Stimulated activated CD4-positive, alpha-beta T cell treated with anti-CD3 and anti-CD28 coated beads, Interleukin-12 subunit alpha, Interleukin-12 subunit beta, amount 100 ng/mL, for 4 hours (primary cell): Measurements from ENCODE around the gene GBA2.

Experiments
- DNase-seq: peaks from one replicate; pipeline ENCODE4 v3.0.0-alpha.2; 2020

GBA2 gene

DNA sequence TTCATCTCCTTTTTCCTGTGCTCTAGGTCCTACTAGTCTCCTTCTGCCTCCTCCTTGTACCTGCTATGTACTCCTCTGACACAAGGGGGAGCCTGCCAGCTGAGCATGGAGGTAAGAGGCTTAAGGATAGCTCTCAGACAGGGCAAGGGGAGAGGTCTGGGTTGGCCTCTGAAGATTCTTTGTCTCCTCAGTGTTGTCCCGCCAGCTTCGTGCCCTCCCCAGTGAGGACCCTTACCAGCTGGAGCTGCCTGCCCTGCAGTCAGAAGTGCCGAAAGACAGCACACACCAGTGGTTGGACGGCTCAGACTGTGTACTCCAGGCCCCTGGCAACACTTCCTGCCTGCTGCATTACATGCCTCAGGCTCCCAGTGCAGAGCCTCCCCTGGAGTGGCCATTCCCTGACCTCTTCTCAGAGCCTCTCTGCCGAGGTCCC lies 12.8 kb downstream of the GBA2 start:
- DNase-seq: peak; percentile 51

DNA sequence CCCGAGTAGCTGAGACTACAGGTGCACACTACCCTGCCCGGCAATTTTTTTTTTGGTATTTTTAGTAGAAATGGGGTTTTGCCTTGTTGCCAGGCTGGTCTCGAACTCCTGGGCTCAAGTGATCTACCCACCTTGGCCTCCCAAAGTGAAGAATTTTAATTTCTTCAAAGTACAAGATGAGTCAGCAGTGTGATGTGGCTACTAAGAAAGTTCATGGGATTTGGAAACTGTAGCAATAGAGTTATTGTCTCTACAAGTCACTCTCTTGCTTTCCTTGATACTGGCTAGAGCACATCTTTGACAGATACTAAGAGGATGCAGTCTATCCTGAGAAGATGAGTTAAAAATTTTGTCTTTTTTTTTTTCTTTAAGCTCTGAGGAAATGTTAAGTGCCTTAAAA lies 14.9 kb downstream of the GBA2 start:
- no peak for DNase-seq

DNA sequence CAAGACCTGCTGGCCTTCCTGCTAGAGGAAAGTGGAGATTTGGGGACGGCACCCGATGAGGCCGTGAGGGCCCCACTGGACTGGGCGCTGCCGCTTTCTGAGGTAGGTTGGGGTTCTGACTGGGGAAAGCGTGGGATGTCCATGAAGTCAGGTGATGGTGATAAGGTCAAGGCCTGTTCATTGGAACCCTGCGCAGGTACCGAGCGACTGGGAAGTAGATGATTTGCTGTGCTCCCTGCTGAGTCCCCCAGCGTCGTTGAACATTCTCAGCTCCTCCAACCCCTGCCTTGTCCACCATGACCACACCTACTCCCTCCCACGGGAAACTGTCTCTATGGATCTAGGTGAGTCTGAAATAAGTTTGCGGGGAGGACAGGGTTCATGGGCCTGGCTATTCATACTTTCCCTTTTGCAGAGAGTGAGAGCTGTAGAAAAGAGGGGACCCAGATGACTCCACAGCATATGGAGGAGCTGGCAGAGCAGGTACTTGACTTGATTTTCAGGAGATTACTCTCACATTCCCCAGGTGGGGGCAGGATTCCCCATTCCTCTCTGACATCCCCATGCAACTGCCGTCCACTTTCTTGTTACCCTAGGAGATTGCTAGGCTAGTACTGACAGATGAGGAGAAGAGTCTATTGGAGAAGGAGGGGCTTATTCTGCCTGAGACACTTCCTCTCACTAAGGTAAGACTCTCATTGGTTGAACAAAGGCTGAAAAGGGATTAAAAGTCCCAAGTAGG lies 16.1 kb downstream of the GBA2 start:
- peak; percentile 16 for DNase-seq

DNA sequence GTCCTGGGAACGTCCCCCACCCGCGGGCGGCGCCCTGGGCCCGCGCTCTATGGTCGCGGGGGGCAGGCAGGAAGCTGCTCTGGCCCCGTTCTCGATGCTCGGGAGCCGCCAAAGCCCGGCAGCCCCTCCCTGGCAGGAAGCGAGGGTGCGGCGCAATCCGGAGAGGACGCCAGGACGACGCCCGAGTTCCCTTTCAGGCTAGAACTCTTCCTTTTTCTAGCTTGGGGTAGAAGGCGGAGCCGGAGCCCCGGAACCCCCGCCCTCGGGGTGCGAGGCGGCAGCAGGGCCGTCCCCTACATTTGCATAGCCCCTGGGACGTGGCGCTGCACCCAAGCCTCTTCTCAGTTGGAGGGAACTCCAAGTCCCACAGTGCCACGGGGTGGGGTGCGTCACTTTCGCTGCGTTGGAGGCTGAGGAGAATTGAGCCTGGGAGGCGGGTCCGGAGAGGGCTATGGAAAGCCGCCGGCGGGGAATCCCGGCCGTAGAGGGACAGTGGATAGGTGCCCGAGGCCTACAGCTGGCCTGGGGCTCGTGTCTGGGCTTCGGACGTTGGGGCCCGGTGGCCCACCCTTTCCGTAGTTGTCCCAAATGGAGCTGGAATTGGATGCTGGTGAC lies 16.7 kb downstream of the GBA2 start, which contains the start of the genes CREB3 and TLN1:
Gene CREB3, plus strand, starts transcription at position 482 of the 615 bp plus-strand sequence. Its CDS starts 107 bp downstream, at position 589.
Gene TLN1, minus strand, starts transcription at position 11 of the 615 bp plus-strand sequence. CDS start 6,501 bp downstream, outside the sequence.
- DNase-seq: peak; percentile 92

DNA sequence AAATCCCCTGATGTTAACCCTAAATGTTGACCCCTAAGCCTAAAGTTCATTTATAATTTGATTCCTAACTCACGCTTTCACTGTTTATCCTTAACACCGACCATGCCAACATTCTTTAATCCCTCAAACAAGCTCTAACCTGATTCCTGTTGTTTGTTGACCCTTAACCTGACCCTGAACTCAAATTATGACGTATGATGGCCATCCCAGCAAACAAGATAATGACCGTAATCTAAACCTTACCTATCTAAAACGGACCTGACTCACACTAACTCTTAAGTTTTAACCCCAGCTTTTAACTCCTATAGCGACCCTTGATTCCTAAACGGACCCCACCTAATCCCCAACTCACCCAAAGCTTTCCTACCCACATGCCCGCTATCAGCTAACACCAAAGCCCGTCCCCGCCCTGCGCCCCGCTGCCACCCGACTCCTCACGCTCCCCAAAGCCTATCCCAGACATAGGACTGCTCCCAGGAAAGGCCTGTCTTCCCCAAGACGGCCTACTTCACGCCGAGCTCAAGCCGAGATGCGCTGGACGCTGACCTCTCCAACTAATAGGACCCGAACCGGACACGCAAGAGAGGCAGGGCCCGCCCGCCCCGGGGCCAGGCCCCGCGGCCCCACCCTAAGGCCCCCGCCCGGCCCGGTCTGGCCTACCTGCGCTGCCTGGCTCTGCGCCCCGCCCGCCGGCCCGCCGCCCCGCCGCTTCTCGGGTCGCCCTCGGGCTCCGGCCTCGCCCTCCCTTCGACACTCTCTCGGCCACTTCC lies 17.4 kb downstream of the GBA2 start:
- no peak for DNase-seq

DNA sequence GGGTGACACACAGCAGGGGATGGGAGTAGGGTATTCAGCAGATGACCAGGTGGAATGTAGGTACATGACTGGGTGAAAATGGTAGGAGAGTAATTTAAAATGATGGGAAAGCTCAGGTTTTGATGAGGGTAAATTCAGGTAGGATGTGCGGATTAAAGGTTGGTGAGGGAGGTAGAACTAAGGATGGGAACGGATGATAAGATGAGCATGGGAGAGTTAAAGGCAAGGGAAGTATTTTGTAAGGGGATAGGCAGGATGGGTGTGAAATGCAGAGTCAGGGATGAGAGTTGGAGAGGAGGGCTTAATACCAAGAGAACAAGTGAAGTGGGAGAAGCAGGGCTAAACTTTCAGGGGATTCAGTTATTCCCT lies 18.6 kb downstream of the GBA2 start:
- DNase-seq: no peak

DNA sequence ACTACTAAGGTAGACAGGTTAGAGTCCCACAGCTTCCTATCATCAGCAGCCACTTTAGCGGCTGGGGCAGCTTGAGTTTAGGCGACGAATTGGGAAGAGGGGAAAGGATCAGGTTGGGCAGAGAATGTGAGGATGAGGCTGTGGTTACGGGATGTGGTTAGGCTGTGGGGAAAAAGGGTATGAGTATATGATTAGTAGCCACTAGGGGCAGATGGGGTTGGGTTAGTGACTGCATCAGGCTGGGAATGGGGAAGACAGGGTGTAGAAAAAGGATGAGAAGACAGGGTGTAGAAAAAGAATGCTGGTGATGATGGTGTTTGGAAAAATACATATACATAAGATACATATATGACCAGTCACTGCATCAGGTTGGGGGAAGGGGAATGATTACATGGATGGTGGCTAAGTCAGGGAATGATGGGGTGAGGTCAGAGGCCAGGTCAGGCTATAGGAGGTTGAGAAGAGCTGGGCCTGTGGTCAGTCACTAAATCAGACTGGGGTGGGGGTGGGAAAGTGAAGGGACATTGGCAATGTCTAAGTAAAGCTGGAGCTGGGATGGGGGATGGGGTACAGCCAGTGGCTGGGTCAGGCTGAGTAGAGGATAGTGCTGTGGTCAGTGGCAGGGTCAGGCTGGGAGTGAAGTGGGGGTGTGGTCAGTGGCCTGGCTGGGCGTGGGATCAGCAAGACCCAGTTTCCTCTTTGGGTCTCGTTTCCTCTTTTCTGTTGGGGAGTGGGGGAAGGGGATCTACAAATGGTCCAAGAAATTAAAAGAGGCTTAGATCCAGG lies 19.1 kb downstream of the GBA2 start:
- DNase-seq: peak; percentile 7

DNA sequence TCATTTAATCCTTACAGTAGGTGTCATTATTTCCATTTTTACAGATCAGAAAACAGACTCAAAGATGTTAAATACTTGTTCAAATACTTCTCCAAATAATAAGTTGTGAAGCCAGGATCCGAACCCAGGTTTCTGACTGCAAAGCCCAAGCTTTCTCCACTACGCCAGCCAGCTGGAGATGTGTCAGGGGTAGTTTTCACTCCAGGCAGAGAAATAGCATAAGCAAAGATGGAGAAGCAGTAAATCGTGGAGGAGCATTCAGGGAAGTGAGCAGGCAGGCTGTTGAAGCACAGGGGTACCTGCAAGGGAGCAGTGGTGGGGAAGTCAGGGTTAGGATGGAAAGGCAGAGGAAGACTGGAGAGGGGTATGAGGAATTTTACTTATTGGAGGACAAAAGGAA lies 19.9 kb downstream of the GBA2 start:
- no peak for DNase-seq

DNA sequence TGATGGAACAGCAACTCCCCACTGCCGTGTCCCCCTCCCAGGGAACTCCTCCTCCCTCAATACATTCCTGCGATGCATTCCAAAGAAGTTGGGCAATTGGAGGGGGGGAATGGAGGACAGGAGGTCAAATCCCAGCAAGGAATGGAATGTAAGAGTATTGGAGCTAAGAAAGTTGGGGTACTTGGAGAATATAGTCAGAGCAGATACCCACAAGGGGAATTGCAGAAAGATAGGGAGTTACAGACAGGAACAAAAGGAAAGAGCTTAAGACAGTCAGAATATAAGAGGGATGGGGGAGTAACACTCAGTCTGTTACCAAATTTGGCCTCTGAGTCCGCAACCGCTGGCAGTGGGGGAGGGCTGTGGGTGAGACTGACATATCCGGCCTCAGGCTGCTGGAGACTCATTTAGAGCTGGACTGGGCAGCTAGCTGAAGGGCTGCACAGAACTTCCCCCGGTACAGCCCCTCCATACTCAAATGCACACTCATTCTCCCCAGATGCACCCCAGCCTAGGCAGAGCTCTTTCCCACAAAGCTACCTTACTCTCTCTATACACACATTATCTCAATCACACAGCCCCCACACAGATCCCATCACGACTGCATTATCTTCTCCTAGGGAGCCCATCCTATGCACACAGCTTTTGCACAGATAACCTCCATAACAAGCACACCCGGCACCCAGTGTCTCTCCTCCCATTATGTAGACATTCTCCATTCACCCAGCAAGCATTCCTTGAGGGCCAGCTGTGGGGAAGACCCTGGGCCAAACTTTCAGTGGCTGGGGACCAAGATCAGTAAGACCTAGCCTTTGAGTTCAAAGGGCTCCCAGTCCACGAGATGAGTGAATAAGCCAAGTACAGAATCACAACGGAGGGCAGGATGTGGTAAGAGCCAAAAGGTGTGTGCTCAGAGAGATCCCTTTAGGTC lies 20.7 kb downstream of the GBA2 start:
- peak; percentile 11 for DNase-seq

DNA sequence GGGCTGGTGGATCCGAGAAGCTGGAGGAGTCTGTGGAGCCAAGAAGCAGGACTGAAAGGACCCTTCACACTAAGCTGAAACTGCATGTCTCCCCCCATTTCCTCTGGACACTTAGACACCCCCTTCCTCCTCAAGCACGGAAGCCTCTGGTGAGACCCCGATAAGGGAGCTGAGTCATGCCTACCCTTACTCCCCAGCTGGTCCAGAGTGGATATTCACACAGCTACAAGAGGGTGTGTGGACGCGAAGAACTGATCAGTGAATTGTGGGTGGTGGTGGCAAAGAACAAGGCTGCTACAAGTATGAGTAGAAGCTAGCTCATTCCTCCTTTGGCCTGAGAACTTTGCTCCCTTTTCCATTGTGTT lies 21.4 kb downstream of the GBA2 start:
- no peak for DNase-seq

DNA sequence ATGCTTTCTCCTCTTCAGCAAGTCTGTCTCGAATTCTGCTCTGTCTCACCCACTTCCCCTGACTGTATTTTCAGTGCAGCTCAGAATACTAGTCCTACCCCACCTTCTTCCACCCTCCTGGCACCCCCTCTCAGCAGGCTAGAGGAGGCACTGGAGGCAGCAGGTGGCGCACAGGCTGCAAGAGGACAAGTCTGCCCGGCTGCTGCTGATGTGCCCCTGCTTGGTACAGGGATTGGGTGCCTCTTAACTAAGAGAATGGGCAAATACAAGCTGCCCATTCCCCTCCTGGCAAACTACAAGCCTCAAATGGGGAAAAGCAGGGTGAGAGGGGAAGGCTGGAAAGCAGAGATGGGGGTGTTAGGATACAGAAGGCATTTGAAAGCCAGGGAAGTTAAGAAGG lies 22.1 kb downstream of the GBA2 start:
- peak; percentile 28 for DNase-seq

DNA sequence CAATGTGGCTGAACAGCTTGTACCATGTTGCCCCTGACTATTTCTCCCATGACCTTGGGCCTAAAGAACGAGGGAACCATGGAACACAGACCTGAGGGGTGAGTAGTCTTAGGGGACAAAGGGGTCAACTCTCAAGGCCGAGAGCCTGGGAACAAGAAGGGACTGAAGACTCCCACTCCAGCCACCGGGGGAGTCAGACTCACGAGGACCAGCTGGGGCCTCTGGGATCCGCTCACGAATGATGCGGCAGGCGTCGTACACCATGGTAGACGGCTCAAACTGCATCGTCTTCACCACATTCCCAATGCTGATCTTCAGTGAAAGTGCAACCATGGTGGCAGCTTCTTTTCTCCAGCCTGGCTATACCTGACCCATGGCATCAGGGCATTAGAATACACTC lies 23.7 kb downstream of the GBA2 start:
- no peak for DNase-seq

DNA sequence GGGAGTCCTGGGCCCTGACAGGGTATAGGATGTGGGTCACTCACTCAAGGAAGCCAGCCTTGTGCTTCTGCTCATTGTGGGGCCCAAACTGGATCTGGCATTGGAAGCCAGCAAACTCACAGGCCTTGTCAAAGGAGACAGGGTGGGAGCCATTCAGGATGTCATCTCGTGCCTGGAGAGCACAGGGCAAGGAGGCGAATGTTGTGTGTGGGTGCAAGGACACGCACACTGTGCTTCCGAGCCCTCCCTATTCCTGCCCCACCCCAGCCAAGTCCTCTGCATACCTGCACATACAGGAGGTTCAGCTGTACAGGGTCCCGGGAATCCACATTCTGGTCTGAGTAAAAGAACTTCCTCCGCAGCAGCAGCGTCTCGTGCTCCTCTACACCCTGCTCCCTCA lies 25.1 kb downstream of the GBA2 start:
- DNase-seq: no peak

DNA sequence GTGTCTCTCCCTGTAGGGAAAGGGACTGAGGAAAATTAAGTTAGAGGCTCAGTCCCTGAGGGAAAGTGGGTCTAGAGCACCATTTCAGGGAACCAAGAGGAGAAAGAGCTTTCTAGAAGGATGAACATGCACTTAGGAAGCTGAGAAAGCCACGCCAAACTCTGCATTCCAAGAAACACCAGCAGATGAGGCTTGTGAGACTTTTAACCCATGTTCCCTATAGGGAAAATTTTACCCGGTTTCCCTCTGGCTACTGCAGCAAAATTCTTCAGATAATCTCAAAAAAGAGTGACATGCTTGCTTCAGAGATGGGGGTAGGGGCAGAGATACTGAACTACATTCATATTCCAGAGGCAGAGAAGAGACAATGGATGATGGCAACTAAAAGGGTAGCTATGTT lies 25.6 kb downstream of the GBA2 start:
- DNase-seq: no peak

DNA sequence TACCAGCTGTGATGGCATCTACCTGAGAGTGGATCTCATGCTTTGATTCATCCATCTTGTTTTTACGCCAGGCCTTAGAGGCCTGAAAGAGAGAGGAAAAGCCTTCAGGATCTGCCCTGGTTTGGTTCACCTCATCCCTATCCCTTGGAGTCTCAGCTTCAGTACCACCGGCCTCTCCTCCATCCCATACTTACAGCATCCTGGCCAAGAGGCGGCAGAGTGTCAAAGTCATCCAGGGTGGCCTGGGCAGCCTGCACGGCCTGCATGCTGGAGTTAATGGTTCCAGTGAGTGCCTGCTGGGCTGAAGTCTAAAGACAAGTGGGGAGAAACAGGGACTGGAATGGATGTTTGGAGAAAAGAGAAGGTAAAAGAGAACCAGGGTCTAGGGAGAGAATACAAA lies 29.5 kb downstream of the GBA2 start:
- no peak for DNase-seq

DNA sequence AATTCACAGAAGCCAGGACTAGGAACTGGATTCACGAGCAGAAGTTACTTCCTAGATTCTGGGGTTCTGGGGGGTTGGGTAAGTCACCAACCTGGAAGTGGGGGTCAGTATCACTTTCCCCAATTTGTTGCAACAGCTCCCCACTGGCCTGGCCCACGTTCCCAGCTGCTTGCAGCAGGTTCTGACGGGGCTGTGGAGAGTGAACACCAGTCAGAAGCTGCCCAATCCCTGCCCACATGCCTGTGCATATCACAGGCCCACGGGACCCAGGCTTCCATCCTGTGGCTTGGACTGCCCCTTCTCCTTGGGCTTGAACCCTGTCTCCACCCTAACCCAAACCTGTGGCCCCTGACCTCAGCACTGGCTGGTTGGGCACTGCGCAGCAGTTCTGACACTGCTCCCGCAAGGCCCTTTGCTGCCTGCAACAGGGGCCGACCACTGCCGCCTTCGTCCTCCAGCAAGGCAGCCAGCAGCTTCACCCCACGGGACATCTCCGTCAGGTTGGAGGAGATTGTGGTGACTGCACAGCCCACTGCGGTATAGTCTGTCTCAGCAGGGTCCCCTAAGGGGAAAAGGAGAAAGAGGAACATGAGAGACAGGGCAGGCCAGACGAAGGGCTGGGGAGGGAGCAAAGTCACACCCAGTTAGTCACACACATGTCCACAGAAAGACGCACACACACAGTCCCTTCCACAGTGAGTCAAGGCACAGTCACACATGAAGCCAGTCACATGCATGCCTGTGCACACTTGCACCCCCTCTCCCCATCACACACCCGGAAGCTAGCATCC lies 30.1 kb downstream of the GBA2 start:
- no peak for DNase-seq

DNA sequence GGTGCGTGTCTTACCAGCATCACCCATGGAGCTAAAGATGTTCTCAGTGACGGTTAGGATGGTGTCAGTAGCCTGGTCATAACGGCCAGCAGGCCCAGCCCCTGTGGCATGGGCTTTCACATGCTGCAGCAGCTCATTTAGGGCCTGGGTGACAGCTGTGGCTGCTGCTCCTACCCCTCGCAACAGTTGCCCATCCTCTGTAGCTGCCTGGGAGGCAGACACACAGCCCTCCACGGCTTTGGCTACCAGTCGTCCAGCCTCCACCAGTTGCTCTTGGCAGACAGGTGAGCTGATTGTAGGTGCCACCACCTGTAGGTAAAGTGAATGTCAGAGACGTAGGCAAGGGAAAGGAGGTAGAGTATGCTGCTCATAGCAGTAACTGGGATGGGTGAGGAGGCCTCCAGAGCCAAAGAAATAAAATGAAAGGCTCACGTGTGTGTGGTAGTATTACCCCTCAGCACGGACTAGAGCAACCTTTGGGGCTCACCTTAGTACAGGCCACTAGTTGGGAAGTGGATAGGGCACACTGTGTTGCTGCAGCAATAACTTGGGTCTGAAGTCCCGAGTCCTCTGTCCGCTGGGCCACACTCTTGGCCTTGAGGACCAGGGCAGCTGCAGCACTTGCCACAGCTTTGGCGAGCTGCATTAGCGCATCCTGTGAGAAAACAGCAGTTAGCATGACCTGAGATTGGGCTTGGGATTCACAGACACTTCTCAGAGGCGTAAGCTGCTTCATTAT lies 31.7 kb downstream of the GBA2 start:
- no peak for DNase-seq

DNA sequence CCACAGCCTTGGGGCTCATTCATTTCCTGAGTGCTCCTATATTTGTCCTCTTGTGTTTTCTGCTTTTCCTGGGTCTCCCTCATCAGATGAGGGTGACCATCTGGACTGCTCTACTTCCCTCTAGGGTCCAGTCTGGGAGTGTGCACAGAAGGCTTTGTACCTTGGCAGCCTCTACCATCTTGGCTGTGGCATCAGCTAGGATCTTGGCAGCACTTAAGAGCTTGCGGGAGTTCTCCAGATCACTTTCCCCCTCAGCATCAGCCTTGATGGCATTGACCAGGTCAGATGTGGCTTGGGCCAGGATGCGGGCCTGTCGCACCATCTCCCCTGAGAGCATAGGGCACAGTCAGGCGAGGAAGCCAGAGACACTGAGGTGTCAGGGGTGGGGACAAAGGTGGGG lies 32.8 kb downstream of the GBA2 start:
- DNase-seq: no peak

DNA sequence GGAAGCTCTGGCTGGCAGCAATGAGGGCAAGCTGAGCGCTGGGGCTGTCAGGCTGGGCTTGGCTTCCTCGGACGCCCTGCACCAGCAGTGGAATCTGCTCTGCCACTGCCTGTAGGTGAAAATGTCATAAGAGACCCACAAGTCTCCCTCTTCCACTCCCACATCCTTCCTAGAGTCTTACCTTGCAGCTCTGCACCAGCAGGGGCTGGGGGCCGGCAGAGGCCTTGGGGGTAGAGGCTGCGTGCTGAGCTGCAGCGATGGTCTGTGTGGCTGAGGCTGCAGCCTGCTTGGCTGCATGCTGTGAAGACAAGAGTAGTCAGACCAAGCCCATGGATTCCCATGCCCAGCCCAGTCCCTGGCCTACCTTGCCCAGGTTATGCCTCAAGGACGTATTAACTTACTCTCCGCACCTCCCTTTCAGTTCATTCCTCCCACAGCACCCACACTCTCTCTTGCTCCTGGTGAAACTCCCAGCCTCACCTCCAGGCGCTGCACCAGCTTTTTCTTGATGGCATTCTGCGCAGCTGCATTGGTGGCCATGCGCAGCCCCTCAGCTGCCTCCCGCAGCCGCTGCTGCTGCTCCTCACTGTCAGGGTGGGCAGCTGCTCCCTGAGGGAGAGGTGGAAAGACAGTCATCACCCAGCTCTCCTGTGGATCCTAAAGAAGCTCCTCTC lies 34.3 kb downstream of the GBA2 start:
- DNase-seq: no peak

DNA sequence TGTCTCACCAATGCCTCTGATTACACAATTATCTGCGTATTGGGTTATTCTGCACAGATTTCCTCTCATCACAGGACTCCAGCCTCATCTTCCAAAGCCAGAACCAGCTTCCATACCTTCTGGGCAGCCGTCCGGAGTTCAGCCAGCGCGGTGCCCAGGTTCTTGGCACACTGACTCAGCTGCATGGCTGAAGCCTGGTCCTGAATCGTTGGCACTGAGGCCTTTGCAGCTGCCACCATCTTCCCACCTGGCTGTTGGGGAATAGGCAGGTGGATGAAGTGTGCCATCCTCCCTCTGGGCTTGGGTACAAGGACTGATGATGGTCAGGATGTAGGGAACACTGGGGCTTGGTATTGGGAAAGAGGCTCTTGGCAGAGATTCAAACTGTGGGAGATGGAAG lies 34.9 kb downstream of the GBA2 start:
- no peak for DNase-seq
